ENCODE measurements around the gene PAPOLB. TPM values are rescaled to one million over a fixed set of nuclear protein-coding genes. Genes with fewer than 3 reads are reported as not detected.
A peak's percentile ranks its signal among the peaks of the same experiment; 100 is the strongest.

Gene PAPOLB
- total RNA-seq, 4 donors from 2014 or later = 0.17 to 0.46 (median 0.37) TPM

DNA sequence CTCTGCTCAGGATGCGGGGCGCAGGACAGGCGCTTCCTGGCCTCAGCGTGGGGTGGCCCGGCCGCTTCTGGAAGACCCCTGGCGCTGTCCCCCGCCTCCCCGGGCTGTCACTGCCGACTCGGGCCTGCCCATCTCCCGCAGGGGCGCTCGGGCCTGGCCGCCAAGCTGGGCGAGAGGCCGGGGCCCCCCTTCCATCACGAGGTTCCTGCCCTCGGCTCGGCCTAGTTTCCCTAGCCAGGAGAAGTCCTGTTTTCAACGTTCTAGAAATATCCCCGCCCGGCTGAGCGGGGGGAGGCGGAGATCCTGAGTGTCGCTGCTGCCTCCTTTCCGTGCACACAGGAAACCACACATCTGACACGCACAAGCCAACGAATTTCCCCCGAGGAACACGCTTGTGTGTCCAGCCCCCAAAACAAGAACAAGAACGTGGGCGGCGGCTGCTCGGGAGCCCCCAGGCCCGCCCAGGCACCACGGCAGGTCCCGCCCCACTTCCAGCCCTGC lies 52.7 kb downstream of the PAPOLB start:
- TF ChIP-seq EP300 (IDR thresholded peaks at IDR 0.05) (no peak), POLR2A (IDR thresholded peaks at IDR 0.05; ENCODE audit: low read depth) (no peak)
- TF ChIP-seq, protein P1, sequence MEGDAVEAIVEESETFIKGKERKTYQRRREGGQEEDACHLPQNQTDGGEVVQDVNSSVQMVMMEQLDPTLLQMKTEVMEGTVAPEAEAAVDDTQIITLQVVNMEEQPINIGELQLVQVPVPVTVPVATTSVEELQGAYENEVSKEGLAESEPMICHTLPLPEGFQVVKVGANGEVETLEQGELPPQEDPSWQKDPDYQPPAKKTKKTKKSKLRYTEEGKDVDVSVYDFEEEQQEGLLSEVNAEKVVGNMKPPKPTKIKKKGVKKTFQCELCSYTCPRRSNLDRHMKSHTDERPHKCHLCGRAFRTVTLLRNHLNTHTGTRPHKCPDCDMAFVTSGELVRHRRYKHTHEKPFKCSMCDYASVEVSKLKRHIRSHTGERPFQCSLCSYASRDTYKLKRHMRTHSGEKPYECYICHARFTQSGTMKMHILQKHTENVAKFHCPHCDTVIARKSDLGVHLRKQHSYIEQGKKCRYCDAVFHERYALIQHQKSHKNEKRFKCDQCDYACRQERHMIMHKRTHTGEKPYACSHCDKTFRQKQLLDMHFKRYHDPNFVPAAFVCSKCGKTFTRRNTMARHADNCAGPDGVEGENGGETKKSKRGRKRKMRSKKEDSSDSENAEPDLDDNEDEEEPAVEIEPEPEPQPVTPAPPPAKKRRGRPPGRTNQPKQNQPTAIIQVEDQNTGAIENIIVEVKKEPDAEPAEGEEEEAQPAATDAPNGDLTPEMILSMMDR (IDR thresholded peaks at IDR 0.05) = no peak
- WGBS = 54% methylated on average over 25 of the region's 38 CpGs
- Histone ChIP-seq H3K36me3 (peaks cover 0 to 32% (median 3%) of the 10 kb centered on the region in 4 donors), H3K4me1 (peaks cover 0 to 6% (median 2%) of the 10 kb centered on the region in 4 donors), H3K27me3 (peaks cover 0 to 34% (median 0%) of the 10 kb centered on the region in 4 donors), H3K4me3 (peak overlapping the region; percentile 2 to 46 (median 20)), H3K27ac (replicated peaks in 1 of 4) (peak overlapping the region in 2 of 4 donors; percentile 28 to 52), H3K9me3 (peaks cover 0 to 5% (median 0%) of the 10 kb centered on the region in 4 donors)
- no peak for DNase-seq (ENCODE audit: extremely low spot score)
- intact Hi-C loops (cut with DNase I) = no loop called here

DNA sequence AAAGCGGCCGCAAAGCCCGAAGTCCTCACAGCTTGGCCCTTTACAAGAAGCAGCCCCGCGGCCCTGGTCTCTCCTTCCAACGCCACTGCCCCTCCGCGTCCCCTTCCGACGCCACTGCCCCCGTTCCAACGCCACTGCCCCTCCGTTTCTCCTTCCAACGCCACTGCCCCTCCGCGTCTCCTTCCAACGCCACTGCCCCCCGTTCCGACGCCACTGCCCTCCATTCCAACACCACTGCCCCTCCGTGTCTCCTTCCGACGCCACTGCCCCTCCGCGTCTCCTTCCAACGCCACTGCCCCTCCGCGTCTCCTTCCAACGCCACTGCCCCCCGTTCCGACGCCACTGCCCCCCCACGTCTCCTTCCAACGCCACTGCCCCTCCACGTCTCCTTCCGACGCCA lies 53.3 kb downstream of the PAPOLB start:
- peaks cover 0 to 6% (median 2%) of the 10 kb centered on the region in 4 donors for H3K4me1 ChIP-seq
- intact Hi-C loops (cut with DNase I) = no loop called here
- 90% methylated on average over 37 of the region's 37 CpGs for WGBS
- no peak overlapping the region for H3K4me3 ChIP-seq
- peaks cover 0 to 5% (median 0%) of the 10 kb centered on the region in 4 donors for H3K9me3 ChIP-seq
- peaks cover 0 to 34% (median 0%) of the 10 kb centered on the region in 4 donors for H3K27me3 ChIP-seq
- H3K36me3 ChIP-seq = peaks cover 0 to 26% (median under 1%) of the 10 kb centered on the region in 4 donors
- DNase-seq (ENCODE audit: extremely low spot score) = no peak
- no peak for TF ChIP-seq POLR2A (IDR thresholded peaks at IDR 0.05; ENCODE audit: low read depth)
- TF ChIP-seq POLR2AphosphoS5 (IDR thresholded peaks at IDR 0.05) = no peak
- TF ChIP-seq EP300 (IDR thresholded peaks at IDR 0.05) = no peak
- TF ChIP-seq, protein P1 (IDR thresholded peaks at IDR 0.05) = no peak
- H3K27ac ChIP-seq (replicated peaks in 1 of 4) = no peak overlapping the region

DNA sequence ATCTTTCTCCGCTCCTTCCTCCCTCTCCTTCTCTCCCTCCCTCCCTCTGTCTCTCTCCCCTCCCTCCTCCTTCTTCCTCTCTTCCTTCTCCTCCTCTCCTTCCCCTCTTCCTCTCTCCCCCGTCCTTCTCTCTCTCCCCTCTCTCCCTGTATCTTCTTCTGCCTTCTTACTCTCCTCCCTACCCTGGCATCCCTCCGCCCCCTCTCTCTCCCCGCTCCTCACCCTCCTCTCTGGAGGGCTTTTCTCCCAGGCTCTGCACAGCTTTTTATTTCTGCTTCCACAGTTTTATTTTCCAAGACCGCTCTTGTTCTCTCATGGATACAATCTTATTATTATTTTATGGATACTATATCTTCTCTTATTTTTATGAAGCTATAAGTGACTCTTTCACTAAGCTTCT lies 53.8 kb downstream of the PAPOLB start:
- intact Hi-C loops (cut with DNase I) = no loop called here
- Histone ChIP-seq H3K27ac (replicated peaks in 1 of 4) (no peak overlapping the region), H3K4me1 (peaks cover 0 to 6% (median 2%) of the 10 kb centered on the region in 4 donors), H3K27me3 (peaks cover 0 to 40% (median 0%) of the 10 kb centered on the region in 4 donors), H3K4me3 (no peak overlapping the region), H3K36me3 (peaks cover 0 to 20% (median 0%) of the 10 kb centered on the region in 4 donors), H3K9me3 (peaks cover 0 to under 1% (median 0%) of the 10 kb centered on the region in 4 donors)
- WGBS = 47% methylated on average over 5 of the region's 5 CpGs
- TF ChIP-seq, protein P1 (IDR thresholded peaks at IDR 0.05) = no peak
- TF ChIP-seq POLR2A (IDR thresholded peaks at IDR 0.05; ENCODE audit: low read depth) = no peak
- DNase-seq (ENCODE audit: extremely low spot score) = no peak

Small RNA genes lying within 50 kb of the gene (small RNA-seq; reads per million reads assigned to genes)
- gene RF00019 = 0 reads per million in 3 donors

Other genes starting within 250 kb of the PAPOLB start
- 10 to 100 TPM; 23.4 to 46.1 (median 36.3) TPM for gene FOXK1, start 179.7 kb downstream of the PAPOLB start, total RNA-seq
- 10 to 100 TPM; 25.7 to 37.3 (median 31.5) TPM for gene AP5Z1, start 86.4 kb downstream of the PAPOLB start, total RNA-seq
- gene RADIL, start 21.7 kb upstream of the PAPOLB start, total RNA-seq = 10 to 100 TPM in 3 of 4 donors, 1 to 10 TPM in 1; 6.5 to 12.9 (median 12.1) TPM
- gene MMD2, start 97.2 kb upstream of the PAPOLB start, total RNA-seq = not detected
- gene RBAK, start 183.8 kb upstream of the PAPOLB start, total RNA-seq = 10 to 100 TPM in 1 of 4 donors, 1 to 10 TPM in 3; 8.6 to 10.4 (median 9.5) TPM